Hepatocyte (in vitro differentiated cells): ENCODE results near the gene EBP. TPM values are rescaled to one million over a fixed set of nuclear protein-coding genes. Genes with fewer than 3 reads are reported as not detected.

Source experiments
- DNase-seq: peaks from one replicate; pipeline ENCODE4 v3.0.0-alpha.2; 2016; ENCODE audit warnings: low spot score
- H2AFZ ChIP-seq: fragments of 200-600 bp; sonication (generic); 2 replicates; pipeline ENCODE4 v1.6.0; 2016; ENCODE audit warnings: antibody characterized with exemption, mild to moderate bottlenecking
- H3K27ac ChIP-seq: fragments of 200-600 bp; sonication (generic); 2 replicates; pipeline ENCODE4 v1.5.1; 2016; ENCODE audit warnings: mild to moderate bottlenecking
- H3K27me3 ChIP-seq: fragments of 200-600 bp; sonication (generic); 2 replicates; pipeline ENCODE4 v1.6.1; 2016
- H3K36me3 ChIP-seq: fragments of 200-600 bp; sonication (generic); replicated peaks from 2 replicates; pipeline ENCODE4 v1.5.1; 2016; ENCODE audit warnings: low read depth; ENCODE audit not compliant: insufficient read depth
- H3K4me1 ChIP-seq: fragments of 200-600 bp; sonication (generic); 2 replicates; pipeline ENCODE4 v1.5.1; 2016; ENCODE audit warnings: mild to moderate bottlenecking, moderate library complexity; ENCODE audit not compliant: insufficient read depth
- H3K4me2 ChIP-seq: fragments of 200-600 bp; sonication (generic); 2 replicates; pipeline ENCODE4 v1.6.0; 2016
- H3K4me3 ChIP-seq: fragments of 200-600 bp; sonication (generic); 2 replicates; pipeline ENCODE4 v1.5.1; 2016; ENCODE audit warnings: mild to moderate bottlenecking
- H3K79me2 ChIP-seq: fragments of 200-600 bp; sonication (generic); 2 replicates; pipeline ENCODE4 v1.6.0; 2017; ENCODE audit warnings: mild to moderate bottlenecking
- H3K9me2 ChIP-seq: fragments of 200-600 bp; sonication (generic); replicated peaks from 2 replicates; pipeline ENCODE4 v1.6.0; 2017; ENCODE audit warnings: mild to moderate bottlenecking; ENCODE audit not compliant: insufficient read depth
- H3K9me3 ChIP-seq: fragments of 200-600 bp; sonication (generic); 2 replicates; pipeline ENCODE4 v1.5.1; 2016; ENCODE audit warnings: low read depth, mild to moderate bottlenecking
- H4K20me1 ChIP-seq: fragments of 200-600 bp; sonication (generic); 2 replicates; pipeline ENCODE4 v1.6.0; 2016; ENCODE audit warnings: mild to moderate bottlenecking; ENCODE audit not compliant: insufficient read depth, poor library complexity, severe bottlenecking
- EZH2 ChIP-seq: fragments of 200-600 bp; sonication (generic); IDR thresholded peaks from 2 replicates; pipeline ENCODE4 v1.6.1; 2016; ENCODE audit warnings: antibody characterized with exemption, mild to moderate bottlenecking, borderline replicate concordance
- EZH2phosphoT487 ChIP-seq: fragments of 200-600 bp; sonication (generic); IDR thresholded peaks from one replicate; pipeline ENCODE4 v1.6.1; 2018; ENCODE audit warnings: antibody characterized with exemption, mild to moderate bottlenecking, low read depth, moderate library complexity; ENCODE audit not compliant: unreplicated experiment, severe bottlenecking
- WGBS: methylation state at CpG from one replicate; pipeline ENCODE4 v1.1.6; 2016; ENCODE audit warnings: low lambda C conversion rate; ENCODE audit errors: missing lambda C conversion rate; 5-methylcytosine and 5-hydroxymethylcytosine counted together
- polyA plus RNA-seq: library from polyadenylated mRNA; unstranded; fragments of >200 nt; fragmentation: Nextera tagmentation; extraction: Ambion mirVana; gene quantifications from 2 replicates; pipeline ENCODE4 v1.2.1, GENCODE V29; 2016
- total RNA-seq: library from RNA; depleted of rRNA; stranded (reverse); fragments of >200 nt; gene quantifications from 2 replicates; pipeline ENCODE4 v1.2.3, GENCODE V29; 2014
- TF ChIP-seq, protein P1 (sequence below): fragments of 200-600 bp; sonication (generic); IDR thresholded peaks from 2 replicates; pipeline ENCODE4 v1.5.1; 2016; ENCODE audit warnings: antibody characterized with exemption, mild to moderate bottlenecking; ENCODE audit not compliant: poor library complexity

Gene EBP
- total and polyA plus RNA-seq, 2 experiments from 2014 or later, result 235 to 390 TPM

DNA sequence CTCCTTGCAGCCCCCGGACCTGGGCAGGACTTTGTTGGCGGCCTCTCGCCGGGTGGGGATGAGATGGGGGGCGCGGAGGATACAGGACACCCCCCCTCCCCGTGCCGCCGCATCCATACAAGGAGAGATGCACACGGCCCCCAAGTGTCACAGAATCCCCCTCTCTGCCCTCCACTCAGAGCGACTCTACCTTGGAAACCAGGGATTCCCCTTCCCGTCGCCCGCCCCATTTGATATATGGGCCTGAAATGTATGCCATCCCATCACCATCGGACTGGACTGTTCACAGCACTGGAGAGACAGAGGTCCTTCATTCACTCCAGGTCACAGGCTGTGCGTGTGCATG is 12.4 kb upstream of the EBP start:
- no peak for DNase-seq
- H2AFZ ChIP-seq, result peak overlapping the region; percentile 78
- no peaks in the 10 kb centered on the region for H3K36me3 ChIP-seq
- no peaks in the 10 kb centered on the region for H3K9me3 ChIP-seq
- peak overlapping the region; percentile 54 for H3K4me3 ChIP-seq
- WGBS, result 53% methylated on average over 13 of the region's 16 CpGs
- H3K4me1 ChIP-seq, result no peaks in the 10 kb centered on the region
- peak overlapping the region; percentile 78 for H3K4me2 ChIP-seq
- H3K79me2 ChIP-seq, result no peaks in the 10 kb centered on the region
- H3K9me2 ChIP-seq, result no peaks in the 10 kb centered on the region
- H3K27me3 ChIP-seq, result no peaks in the 10 kb centered on the region
- TF ChIP-seq, protein P1, sequence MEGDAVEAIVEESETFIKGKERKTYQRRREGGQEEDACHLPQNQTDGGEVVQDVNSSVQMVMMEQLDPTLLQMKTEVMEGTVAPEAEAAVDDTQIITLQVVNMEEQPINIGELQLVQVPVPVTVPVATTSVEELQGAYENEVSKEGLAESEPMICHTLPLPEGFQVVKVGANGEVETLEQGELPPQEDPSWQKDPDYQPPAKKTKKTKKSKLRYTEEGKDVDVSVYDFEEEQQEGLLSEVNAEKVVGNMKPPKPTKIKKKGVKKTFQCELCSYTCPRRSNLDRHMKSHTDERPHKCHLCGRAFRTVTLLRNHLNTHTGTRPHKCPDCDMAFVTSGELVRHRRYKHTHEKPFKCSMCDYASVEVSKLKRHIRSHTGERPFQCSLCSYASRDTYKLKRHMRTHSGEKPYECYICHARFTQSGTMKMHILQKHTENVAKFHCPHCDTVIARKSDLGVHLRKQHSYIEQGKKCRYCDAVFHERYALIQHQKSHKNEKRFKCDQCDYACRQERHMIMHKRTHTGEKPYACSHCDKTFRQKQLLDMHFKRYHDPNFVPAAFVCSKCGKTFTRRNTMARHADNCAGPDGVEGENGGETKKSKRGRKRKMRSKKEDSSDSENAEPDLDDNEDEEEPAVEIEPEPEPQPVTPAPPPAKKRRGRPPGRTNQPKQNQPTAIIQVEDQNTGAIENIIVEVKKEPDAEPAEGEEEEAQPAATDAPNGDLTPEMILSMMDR, result no peak
- TF ChIP-seq EZH2phosphoT487 (no peak), EZH2 (no peak)
- H3K27ac ChIP-seq, result no peak overlapping the region
- no peaks in the 10 kb centered on the region for H4K20me1 ChIP-seq

DNA sequence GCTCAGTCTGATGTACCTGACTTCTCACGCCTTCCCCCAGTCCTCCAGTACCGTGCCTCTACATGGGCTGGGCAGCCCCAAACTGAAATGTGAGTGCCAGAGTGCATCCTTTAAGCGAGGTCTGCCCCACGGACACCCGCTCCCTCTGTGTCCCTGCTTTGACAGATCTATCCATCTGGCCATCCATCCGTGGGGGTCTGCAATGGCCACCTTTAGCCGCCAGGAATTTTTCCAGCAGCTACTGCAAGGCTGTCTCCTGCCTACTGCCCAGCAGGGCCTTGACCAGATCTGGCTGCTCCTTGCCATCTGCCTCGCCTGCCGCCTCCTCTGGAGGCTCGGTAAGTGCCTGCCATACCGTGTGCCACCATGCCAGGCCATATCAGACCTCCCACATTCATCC is 12.0 kb upstream of the EBP start:
- no peaks in the 10 kb centered on the region for H4K20me1 ChIP-seq
- H3K4me2 ChIP-seq, result peak overlapping the region; percentile 78
- H3K4me3 ChIP-seq, result no peak overlapping the region
- H3K36me3 ChIP-seq, result no peaks in the 10 kb centered on the region
- no peak overlapping the region for H3K27ac ChIP-seq
- H3K4me1 ChIP-seq, result no peaks in the 10 kb centered on the region
- TF ChIP-seq EZH2phosphoT487 (no peak), EZH2 (no peak)
- TF ChIP-seq, protein P1, result no peak
- no peaks in the 10 kb centered on the region for H3K79me2 ChIP-seq
- H3K9me2 ChIP-seq, result no peaks in the 10 kb centered on the region
- H3K9me3 ChIP-seq, result no peaks in the 10 kb centered on the region
- 69% methylated on average over 11 of the region's 11 CpGs for WGBS
- no peaks in the 10 kb centered on the region for H3K27me3 ChIP-seq
- H2AFZ ChIP-seq, result no peak overlapping the region
- no peak for DNase-seq

DNA sequence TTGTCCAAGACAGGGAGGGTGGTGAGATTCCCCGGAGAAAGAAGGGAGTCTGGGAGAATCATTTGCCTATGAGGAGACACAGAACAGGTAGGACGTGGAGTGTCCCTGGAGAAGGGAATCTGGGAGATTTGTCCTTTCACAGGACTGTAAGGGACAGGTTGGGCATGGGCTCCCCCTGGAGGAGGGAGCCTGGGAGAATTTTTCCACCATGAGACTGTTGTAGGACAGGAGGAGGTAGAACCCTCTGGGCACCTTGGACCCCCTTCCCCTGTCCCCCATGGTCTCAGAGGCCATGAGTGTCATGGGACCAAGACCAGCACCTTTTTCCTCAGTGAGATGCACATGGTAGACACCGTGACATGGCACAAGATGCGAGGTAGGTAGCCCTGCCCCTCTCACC is 10.0 kb upstream of the EBP start:
- no peak for DNase-seq
- no peaks in the 10 kb centered on the region for H3K79me2 ChIP-seq
- no peak overlapping the region for H3K4me3 ChIP-seq
- no peak overlapping the region for H3K4me2 ChIP-seq
- no peaks in the 10 kb centered on the region for H3K9me2 ChIP-seq
- H3K27me3 ChIP-seq, result no peaks in the 10 kb centered on the region
- TF ChIP-seq, protein P1, result peak; percentile 34
- no peak for TF ChIP-seq EZH2phosphoT487
- no peak for TF ChIP-seq EZH2
- WGBS, result 76% methylated on average over 3 of the region's 4 CpGs
- H3K9me3 ChIP-seq, result no peaks in the 10 kb centered on the region
- no peak overlapping the region for H3K27ac ChIP-seq
- H3K4me1 ChIP-seq, result no peaks in the 10 kb centered on the region
- H2AFZ ChIP-seq, result no peak overlapping the region
- H4K20me1 ChIP-seq, result no peaks in the 10 kb centered on the region
- no peaks in the 10 kb centered on the region for H3K36me3 ChIP-seq

- Histone ChIP-seq H3K36me3 (no peaks in the 10 kb centered on the region), H3K79me2 (no peaks in the 10 kb centered on the region)
- 90% methylated on average over 20 of the region's 20 CpGs for WGBS
These were observed 9.2 kb upstream of the EBP start for GRCh38 chrX:48512371-48512935.

More at GRCh38 chrX:48512371-48512935, 9.2 kb upstream of the EBP start:
- Histone ChIP-seq H3K9me3 (no peaks in the 10 kb centered on the region), H3K4me1 (no peaks in the 10 kb centered on the region), H2AFZ (no peak overlapping the region), H3K9me2 (no peaks in the 10 kb centered on the region), H3K27ac (no peak overlapping the region), H3K4me2 (no peak overlapping the region), H3K4me3 (no peak overlapping the region), H3K27me3 (no peaks in the 10 kb centered on the region), H4K20me1 (no peaks in the 10 kb centered on the region)
- no peak for TF ChIP-seq EZH2phosphoT487
- TF ChIP-seq EZH2, result no peak
- TF ChIP-seq, protein P1, result no peak
- no peak for DNase-seq
